HFF-Myc (cell line): Measurements from ENCODE around the gene PRRT1B.
"Not testable (repeated sequence)": the region's sequence is repeated elsewhere in the genome, so short reads cannot be mapped to it uniquely, and the experiment has no call there.

ENCODE experiments used
- DNase-seq: peaks from one replicate; pipeline ENCODE4 v3.0.0-alpha.2; 2011; ENCODE audit warnings: low read depth; ENCODE audit errors: extremely low read depth
- H3K4me3 ChIP-seq: replicated peaks from 2 replicates; pipeline ENCODE4 v1.5.1; 2011; ENCODE audit warnings: low read depth, mild to moderate bottlenecking, control low read depth, low read length
- CTCF ChIP-seq: IDR thresholded peaks from 2 replicates; pipeline ENCODE4 v1.5.1; 2012; ENCODE audit warnings: mild to moderate bottlenecking, low read depth, low read length, control low read depth; ENCODE audit errors: missing control alignments

PRRT1B gene

GRCh38 chr9:131502781-131503625 lies 42.3 kb upstream of the PRRT1B start, which contains the start of gene POMT1:
TSS of gene POMT1 (plus strand) at chr9:131502918. CDS start at chr9:131504219, 1,301 bp downstream.
- H3K4me3 ChIP-seq: peak within 1 kb of the TSS; percentile 76
- DNase-seq: peak; percentile 39
- TF ChIP-seq CTCF: no peak

- DNase-seq: no peak
- TF ChIP-seq CTCF: no peak
- H3K4me3 ChIP-seq: peak overlapping the region; percentile 76
These were observed 41.5 kb upstream of the PRRT1B start for GRCh38 chr9:131503626-131504465.

- no peak for DNase-seq
- no peak overlapping the region for H3K4me3 ChIP-seq
- no peak for TF ChIP-seq CTCF
These were observed 40.3 kb upstream of the PRRT1B start for GRCh38 chr9:131505012-131505411.

GRCh38 chr9:131511416-131511815 lies 33.9 kb upstream of the PRRT1B start:
- no peak for DNase-seq
- TF ChIP-seq CTCF: no peak
- H3K4me3 ChIP-seq: no peak overlapping the region

- no peak overlapping the region for H3K4me3 ChIP-seq
- no peak for TF ChIP-seq CTCF
- no peak for DNase-seq
These were observed 33.4 kb upstream of the PRRT1B start for GRCh38 chr9:131511880-131512279.

- no peak for TF ChIP-seq CTCF
These were observed 32.1 kb upstream of the PRRT1B start for GRCh38 chr9:131513177-131513576.

GRCh38 chr9:131515559-131516031 lies 29.7 kb upstream of the PRRT1B start:
- DNase-seq, H3K4me3 ChIP-seq: not testable (repeated sequence)

More at GRCh38 chr9:131513177-131513576, 32.1 kb upstream of the PRRT1B start:
- DNase-seq: no peak
- no peak overlapping the region for H3K4me3 ChIP-seq
